ENCODE data around the gene ITGA8. TPM values are rescaled to one million over a fixed set of nuclear protein-coding genes. Genes with fewer than 3 reads are reported as not detected.

ITGA8 gene
- total RNA-seq, 2 experiments from 2014 or later = not detected

DNA sequence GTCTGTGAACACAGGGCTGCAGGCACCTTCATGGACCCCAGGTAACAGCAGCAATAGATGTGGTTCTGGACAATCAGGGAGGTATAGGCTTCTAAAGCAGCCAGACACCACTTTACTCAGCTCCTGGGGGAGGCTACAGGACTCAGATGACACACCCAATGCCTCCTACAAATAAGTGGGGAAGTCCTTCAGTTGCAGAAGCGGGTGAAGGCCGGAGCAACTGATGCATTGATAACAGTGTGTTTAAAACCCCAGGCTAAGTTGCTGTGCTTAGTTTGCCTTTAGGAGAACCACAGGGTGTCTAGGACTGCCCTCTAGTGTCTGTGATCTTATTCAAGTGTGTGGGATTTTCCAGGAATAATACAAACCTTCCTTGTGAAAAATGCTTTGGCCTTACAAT is 5.9 kb upstream of the ITGA8 start:
- H3K36me3 Mint-ChIP-seq (ENCODE audit: low read depth) = no peaks in the 10 kb centered on the region
- Histone ChIP-seq H3K9me3 (ENCODE audit: control insufficient read depth in 1 of 2, insufficient read depth in 1 of 2, low read length in 2 of 2) (no peaks in the 10 kb centered on the region), H3K27me3 (ENCODE audit: control insufficient read depth in 1 of 2, insufficient read depth in 2 of 2, low read length in 2 of 2) (peaks cover under 1 to 11% of the 10 kb centered on the region in 2 experiments), H3K4me1 (ENCODE audit: insufficient read depth, low read length) (no peaks in the 10 kb centered on the region), H3K27ac (ENCODE audit: low read depth in 1 of 2, low read length in 2 of 2) (no peak overlapping the region), H3K36me3 (ENCODE audit: insufficient read depth, low read length) (no peaks in the 10 kb centered on the region), H3K4me3 (ENCODE audit: low read length) (no peak overlapping the region)
- ATAC-seq (ENCODE audit: poor library complexity) (no peak), DNase-seq (no peak)
- CTCF ChIA-PET = no interaction called here
- TF ChIP-seq, protein P1, sequence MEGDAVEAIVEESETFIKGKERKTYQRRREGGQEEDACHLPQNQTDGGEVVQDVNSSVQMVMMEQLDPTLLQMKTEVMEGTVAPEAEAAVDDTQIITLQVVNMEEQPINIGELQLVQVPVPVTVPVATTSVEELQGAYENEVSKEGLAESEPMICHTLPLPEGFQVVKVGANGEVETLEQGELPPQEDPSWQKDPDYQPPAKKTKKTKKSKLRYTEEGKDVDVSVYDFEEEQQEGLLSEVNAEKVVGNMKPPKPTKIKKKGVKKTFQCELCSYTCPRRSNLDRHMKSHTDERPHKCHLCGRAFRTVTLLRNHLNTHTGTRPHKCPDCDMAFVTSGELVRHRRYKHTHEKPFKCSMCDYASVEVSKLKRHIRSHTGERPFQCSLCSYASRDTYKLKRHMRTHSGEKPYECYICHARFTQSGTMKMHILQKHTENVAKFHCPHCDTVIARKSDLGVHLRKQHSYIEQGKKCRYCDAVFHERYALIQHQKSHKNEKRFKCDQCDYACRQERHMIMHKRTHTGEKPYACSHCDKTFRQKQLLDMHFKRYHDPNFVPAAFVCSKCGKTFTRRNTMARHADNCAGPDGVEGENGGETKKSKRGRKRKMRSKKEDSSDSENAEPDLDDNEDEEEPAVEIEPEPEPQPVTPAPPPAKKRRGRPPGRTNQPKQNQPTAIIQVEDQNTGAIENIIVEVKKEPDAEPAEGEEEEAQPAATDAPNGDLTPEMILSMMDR (IDR thresholded peaks at IDR 0.05) = no peak
- peaks cover 6% of the 10 kb centered on the region for H3K9me3 Mint-ChIP-seq
- H3K27me3 Mint-ChIP-seq = peaks cover 52% of the 10 kb centered on the region
- no peak overlapping the region for H3K27ac Mint-ChIP-seq
- no peaks in the 10 kb centered on the region for H3K4me1 Mint-ChIP-seq (ENCODE audit: low read depth)
- POLR2A ChIA-PET = no interaction called here
- intact Hi-C loops (cut with DNase I, micrococcal nuclease) = no loop called here
- no peak overlapping the region for H3K4me3 Mint-ChIP-seq

DNA sequence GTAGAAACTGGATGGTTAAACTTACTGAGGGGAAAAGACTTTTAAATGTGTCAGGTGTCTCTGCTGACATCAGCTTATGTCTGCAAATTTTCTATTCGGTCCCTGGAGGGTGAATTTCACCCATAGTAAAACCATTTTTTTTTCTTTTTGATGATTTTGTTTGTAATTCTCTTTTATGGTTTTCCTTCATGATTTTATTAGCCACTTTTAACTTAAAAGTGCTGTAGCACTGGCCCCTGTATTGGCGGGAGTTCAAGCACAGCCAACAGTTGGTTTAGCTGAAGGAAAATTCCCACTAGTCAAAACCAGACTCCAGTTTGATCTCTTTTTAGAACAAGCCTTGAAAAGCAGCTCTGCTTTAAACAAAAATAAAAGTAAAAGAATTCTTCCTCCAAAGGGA is 5.0 kb upstream of the ITGA8 start:
- peaks cover 6 to 11% of the 10 kb centered on the region in 2 experiments for H3K27me3 ChIP-seq (ENCODE audit: control insufficient read depth in 1 of 2, insufficient read depth in 2 of 2, low read length in 2 of 2)
- ChIA-PET CTCF (no interaction called here), POLR2A (no interaction called here)
- DNase-seq (no peak), ATAC-seq (ENCODE audit: poor library complexity) (no peak)
- no peak overlapping the region for H3K4me3 ChIP-seq (ENCODE audit: low read length)
- H3K4me1 ChIP-seq (ENCODE audit: insufficient read depth, low read length) = no peaks in the 10 kb centered on the region
- H3K4me3 Mint-ChIP-seq = no peak overlapping the region
- H3K27ac Mint-ChIP-seq = no peak overlapping the region
- H3K4me1 Mint-ChIP-seq (ENCODE audit: low read depth) = no peaks in the 10 kb centered on the region
- no peak overlapping the region for H3K27ac ChIP-seq (ENCODE audit: low read depth in 1 of 2, low read length in 2 of 2)
- TF ChIP-seq, protein P1 (IDR thresholded peaks at IDR 0.05) = no peak
- intact Hi-C loops (cut with DNase I, micrococcal nuclease) = no loop called here
- H3K36me3 Mint-ChIP-seq (ENCODE audit: low read depth) = no peaks in the 10 kb centered on the region
- peaks cover 52% of the 10 kb centered on the region for H3K27me3 Mint-ChIP-seq
- no peaks in the 10 kb centered on the region for H3K9me3 ChIP-seq (ENCODE audit: control insufficient read depth in 1 of 2, insufficient read depth in 1 of 2, low read length in 2 of 2)
- peaks cover 3% of the 10 kb centered on the region for H3K9me3 Mint-ChIP-seq
- H3K36me3 ChIP-seq (ENCODE audit: insufficient read depth, low read length) = no peaks in the 10 kb centered on the region

DNA sequence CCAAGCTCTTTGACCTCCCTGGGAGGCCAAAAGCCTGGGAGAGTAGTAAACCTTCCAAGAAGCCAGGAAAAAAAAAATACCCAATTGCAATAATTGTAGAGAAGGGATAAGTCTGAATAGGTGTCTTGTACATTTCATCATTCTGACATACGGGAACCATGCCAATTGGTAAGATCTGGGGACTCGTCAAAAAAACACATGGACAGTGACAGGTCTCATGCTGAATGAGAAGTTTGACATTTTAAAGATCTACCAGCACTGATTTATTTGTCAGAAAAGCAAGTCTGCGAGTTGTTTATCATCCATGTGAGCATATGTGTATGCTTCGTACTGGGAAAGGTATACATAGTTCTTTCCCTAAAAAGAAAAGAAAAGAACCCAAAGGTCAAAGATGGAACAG is 4.1 kb upstream of the ITGA8 start:
- ATAC-seq (ENCODE audit: poor library complexity) = no peak
- Mint-ChIP-seq H3K27me3 (peaks cover 57% of the 10 kb centered on the region), H3K4me1 (ENCODE audit: low read depth) (no peaks in the 10 kb centered on the region), H3K9me3 (no peaks in the 10 kb centered on the region), H3K27ac (no peak overlapping the region), H3K36me3 (ENCODE audit: low read depth) (no peaks in the 10 kb centered on the region), H3K4me3 (no peak overlapping the region)
- Histone ChIP-seq H3K27ac (ENCODE audit: low read depth in 1 of 2, low read length in 2 of 2) (no peak overlapping the region), H3K4me1 (ENCODE audit: insufficient read depth, low read length) (no peaks in the 10 kb centered on the region), H3K27me3 (ENCODE audit: control insufficient read depth in 1 of 2, insufficient read depth in 2 of 2, low read length in 2 of 2) (peaks cover 10 to 18% of the 10 kb centered on the region in 2 experiments), H3K9me3 (ENCODE audit: control insufficient read depth in 1 of 2, insufficient read depth in 1 of 2, low read length in 2 of 2) (no peaks in the 10 kb centered on the region), H3K4me3 (ENCODE audit: low read length) (no peak overlapping the region), H3K36me3 (ENCODE audit: insufficient read depth, low read length) (no peaks in the 10 kb centered on the region)
- no peak for DNase-seq
- intact Hi-C loops (cut with DNase I, micrococcal nuclease) = no loop called here
- POLR2A ChIA-PET = no interaction called here
- TF ChIP-seq, protein P1 (IDR thresholded peaks at IDR 0.05) = no peak
- CTCF ChIA-PET = no interaction called here
